Adrenal gland (tissue), 5 donors: ENCODE data around the gene OSBPL6.

Experiments used
- CTCF ChIP-seq, 6 experiments: fragments of 450-650 bp in 4 of 6; fragments of 200-600 bp in 2 of 6; sonication (generic) in 1 of 6; IDR thresholded peaks; 1 replicate in 5 of 6; 2 replicates in 1 of 6; pipeline versions ENCODE4 v1.5.1 to v1.8.0; 2016 to 2021; ENCODE audit warnings: antibody characterized with exemption in 6 of 6, mild to moderate bottlenecking in 2 of 6, moderate library complexity in 1 of 6
- POLR2A ChIP-seq, 2 donors: fragments of 450-650 bp; IDR thresholded peaks; one replicate each; pipeline ENCODE4 v1.6.1; 2017; ENCODE audit warnings: antibody characterized with exemption in 2 of 2, mild to moderate bottlenecking in 2 of 2, moderate library complexity in 1 of 2
- donor health status: DM: no; HTN: no; CAD: no.

- no peak for TF ChIP-seq CTCF (IDR thresholded peaks at IDR 0.05)
- TF ChIP-seq POLR2A (IDR thresholded peaks at IDR 0.05): no peak
Measured at GRCh38 chr2:178275600-178275999, 81.3 kb downstream of the OSBPL6 start.
